Endothelial cell of umbilical vein (primary cell): ENCODE results near the gene CATSPER4. TPM values are rescaled to one million over a fixed set of nuclear protein-coding genes. Genes with fewer than 3 reads are reported as not detected.

Experiments
- BruUV-seq: library from RNA; stranded (reverse); fragments of 400-500 nt; replicated peaks from 2 replicates; lab custom pipeline; 2021; lab: Mats Ljungman, UMichigan
- CTCF ChIA-PET: fragments of 300-600, 350-600 bp; sonication (Branson Sonifier 250); formaldehyde crosslinking; loops from one replicate; lab custom pipeline; 2021; ENCODE audit warnings: antibody characterized with exemption, inconsistent platforms; lab: Charles Lee
- POLR2A ChIA-PET: fragments of 300-600, 350-600 bp; sonication (Branson Sonifier 250); formaldehyde crosslinking; loops from one replicate; lab custom pipeline; 2021; ENCODE audit warnings: antibody characterized with exemption, inconsistent platforms; lab: Charles Lee
- DNase-seq: peaks from one replicate; pipeline ENCODE4 v3.0.0-alpha.2; 2011; ENCODE audit warnings: low read depth, low spot score
- FAIRE-seq: peaks from 2 replicates; lab custom pipeline; 2011; peaks lifted over from hg19 to GRCh38; lab: Jason Lieb, UNC
- H2AFZ ChIP-seq: 2 replicates; pipeline ENCODE4 v1.6.0; 2012; ENCODE audit warnings: low read depth, low read length, control low read depth, inconsistent platforms
- H3K27ac ChIP-seq: 2 replicates; pipeline ENCODE4 v1.5.1; 2011; ENCODE audit warnings: low read depth, mild to moderate bottlenecking, control low read depth, low read length, moderate library complexity; ENCODE audit not compliant: insufficient read depth
- H3K27me3 ChIP-seq, 2 experiments: 2 replicates each; pipeline versions ENCODE4 v1.6.0 to v1.6.1; 2011; ENCODE audit warnings: low read length in 2 of 2, mixed read lengths in 1 of 2; ENCODE audit not compliant: control insufficient read depth in 2 of 2, insufficient read depth in 2 of 2
- H3K36me3 ChIP-seq, 2 experiments: 2 replicates in 1 of 2; 3 replicates in 1 of 2; pipeline ENCODE4 v1.5.1; 2011; ENCODE audit warnings: low read length in 2 of 2, mild to moderate bottlenecking in 1 of 2, moderate library complexity in 1 of 2; ENCODE audit not compliant: control insufficient read depth in 2 of 2, insufficient read depth in 2 of 2; ENCODE audit errors: extremely low read depth in 1 of 2
- H3K4me1 ChIP-seq: 3 replicates; pipeline ENCODE4 v1.5.1; 2011; ENCODE audit warnings: mild to moderate bottlenecking, low read length; ENCODE audit not compliant: control insufficient read depth, insufficient read depth; ENCODE audit errors: extremely low read depth
- H3K4me2 ChIP-seq: 2 replicates; pipeline ENCODE4 v1.6.1; 2011; ENCODE audit warnings: low read length, control low read depth, mixed read lengths; ENCODE audit not compliant: insufficient read depth
- H3K4me3 ChIP-seq, 3 experiments: fragments of 200-600 bp in 1 of 3; sonication (generic), shearing (Covaris generic) in 1 of 3; replicated peaks in 1 of 3; 2 replicates each; pipeline ENCODE4 v1.5.1; 2011 to 2016; ENCODE audit warnings: control low read depth in 3 of 3, low read length in 3 of 3, mild to moderate bottlenecking in 2 of 3, inconsistent platforms in 1 of 3, low read depth in 1 of 3, moderate library complexity in 1 of 3; ENCODE audit not compliant: insufficient read depth in 1 of 3
- H3K79me2 ChIP-seq: 2 replicates; pipeline ENCODE4 v1.6.0; 2012; ENCODE audit warnings: low read length, inconsistent platforms; ENCODE audit not compliant: control insufficient read depth, insufficient read depth
- H3K9ac ChIP-seq: replicated peaks from 2 replicates; pipeline ENCODE3; 2011; ENCODE audit warnings: low read length, control low read depth; ENCODE audit not compliant: insufficient read depth; ENCODE audit errors: extremely low read depth
- H3K9me1 ChIP-seq: replicated peaks from 3 replicates; pipeline ENCODE4 v1.6.0; 2011; ENCODE audit warnings: mild to moderate bottlenecking, low read length; ENCODE audit not compliant: control insufficient read depth, insufficient read depth; ENCODE audit errors: extremely low read depth
- H3K9me3 ChIP-seq: replicated peaks from 2 replicates; pipeline ENCODE4 v1.5.1; 2012; ENCODE audit warnings: low read length, inconsistent platforms; ENCODE audit not compliant: control insufficient read depth, insufficient read depth
- H4K20me1 ChIP-seq: replicated peaks from 2 replicates; pipeline ENCODE3; 2011; ENCODE audit warnings: mild to moderate bottlenecking, low read length; ENCODE audit not compliant: control insufficient read depth, insufficient read depth; ENCODE audit errors: extremely low read depth
- CTCF ChIP-seq, 2 donors: IDR thresholded peaks; 1 replicate in 1 of 2; 2 replicates in 1 of 2; pipeline ENCODE4 v1.5.1; 2011; ENCODE audit warnings: low read length in 2 of 2, mild to moderate bottlenecking in 2 of 2, moderate library complexity in 2 of 2, control low read depth in 1 of 2, inconsistent platforms in 1 of 2, low read depth in 1 of 2; ENCODE audit not compliant: insufficient read depth in 1 of 2; ENCODE audit errors: extremely low read depth in 1 of 2
- EZH2 ChIP-seq: IDR thresholded peaks from 2 replicates; pipeline ENCODE4 v1.6.1; 2012; ENCODE audit warnings: borderline replicate concordance, low read depth, mild to moderate bottlenecking, moderate library complexity, low read length, inconsistent platforms; ENCODE audit not compliant: severe bottlenecking
- FOS ChIP-seq: IDR thresholded peaks from 2 replicates; pipeline ENCODE4 v1.6.1; 2011; ENCODE audit warnings: mild to moderate bottlenecking, low read length, moderate library complexity, borderline replicate concordance; ENCODE audit not compliant: insufficient read depth
- GATA2 ChIP-seq: IDR thresholded peaks from 2 replicates; pipeline ENCODE4 v1.7.0; 2011; ENCODE audit warnings: low read depth, mild to moderate bottlenecking, moderate library complexity, mixed read lengths, low read length; ENCODE audit not compliant: insufficient read length, insufficient read depth
- JUN ChIP-seq: IDR thresholded peaks from 2 replicates; pipeline ENCODE4 v1.6.1; 2011; ENCODE audit warnings: borderline replicate concordance, low read depth; ENCODE audit not compliant: insufficient read length, insufficient read depth
- MAX ChIP-seq: IDR thresholded peaks from 2 replicates; pipeline ENCODE4 v1.6.1; 2011; ENCODE audit not compliant: insufficient read depth, insufficient read length
- MYC ChIP-seq: IDR thresholded peaks from one replicate; pipeline ENCODE4 v1.6.1; 2011; ENCODE audit warnings: mild to moderate bottlenecking, low read depth, low read length
- POLR2A ChIP-seq: IDR thresholded peaks from 2 replicates; pipeline ENCODE4 v1.6.1; 2012; ENCODE audit warnings: low read depth, mild to moderate bottlenecking, control low read depth, low read length
- POLR2AphosphoS5 ChIP-seq: IDR thresholded peaks from 2 replicates; pipeline ENCODE4 v1.6.1; 2012; ENCODE audit warnings: low read depth, mild to moderate bottlenecking, control low read depth, low read length, moderate library complexity; ENCODE audit not compliant: insufficient read depth
- dilution Hi-C: fragments of 300-500 bp; cut with MboI; formaldehyde crosslinking; loops from one replicate; pipeline ENCODE4 v1.15.0; 2019; ENCODE audit warnings: low sequenced_read_pairs; ENCODE audit not compliant: extremely low pct_ligation_motif_present
- intact Hi-C: fragments of 100-400 bp; cut with micrococcal nuclease; formaldehyde crosslinking; loops from one replicate; pipeline ENCODE4 v1.10.0; 2022
- polyA plus RNA-seq, 4 experiments: library from polyadenylated mRNA; depleted of rRNA in 3 of 4; stranded (reverse) in 3 of 4; unstranded in 1 of 4; fragments of >200 nt; gene quantifications; 2 replicates each; pipeline versions ENCODE4 v1.2.1 to v1.2.3, GENCODE V29; 2011 to 2012; ENCODE audit warnings: missing spikeins in 1 of 4
- total RNA-seq: library from RNA; stranded (reverse); gene quantifications from 2 replicates; pipeline ENCODE4 v1.2.3, GENCODE V29; 2021

Gene CATSPER4
- total and polyA plus RNA-seq, 2 donors (not counting 3 experiments of a cell fraction or from before 2014, with no cell fraction given): not detected

- no peak overlapping the region for H3K27ac ChIP-seq
- no TSS peak for BruUV-seq
- peaks cover 5% of the 10 kb centered on the region for H3K4me1 ChIP-seq
- intact Hi-C loops (no loop called here), dilution Hi-C loops (no loop called here)
- H2AFZ ChIP-seq: no peak overlapping the region
- no peaks in the 10 kb centered on the region for H3K36me3 ChIP-seq
- H4K20me1 ChIP-seq: no peaks in the 10 kb centered on the region
- H3K9ac ChIP-seq: no peak overlapping the region
- H3K9me3 ChIP-seq: no peaks in the 10 kb centered on the region
- no peak for TF ChIP-seq JUN
- no peak for TF ChIP-seq GATA2
- TF ChIP-seq MYC: no peak
- TF ChIP-seq POLR2A: no peak
- TF ChIP-seq POLR2AphosphoS5: no peak
- no peak for TF ChIP-seq FOS
- TF ChIP-seq MAX: no peak
- TF ChIP-seq CTCF (IDR thresholded peaks at IDR 0.05; ENCODE audit: extremely low read depth in 1 of 2, insufficient read depth in 1 of 2, low read depth in 1 of 2, low read length in 2 of 2): no peak
- no peak for TF ChIP-seq EZH2
- no peak for DNase-seq
- no peaks in the 10 kb centered on the region for H3K79me2 ChIP-seq
- no peak overlapping the region for H3K4me3 ChIP-seq
- FAIRE-seq: no peak
- H3K27me3 ChIP-seq: peaks cover 3 to 4% of the 10 kb centered on the region in 2 experiments
- H3K4me2 ChIP-seq: no peak overlapping the region
- POLR2A ChIA-PET: no interaction called here
- CTCF ChIA-PET: interaction anchor here (1.4 to 3.1 kb wide), 3 partner anchors 13 to 51 kb away, joined by 3 to 14 read pairs (median 5); partner anchors contain the start of genes CEP85 and ZNF593
- H3K9me1 ChIP-seq: no peaks in the 10 kb centered on the region
Observed at GRCh38 chr1:26221094-26221493, 30.7 kb downstream of the CATSPER4 start.
